Aorta (tissue), 5 donors: ENCODE data around the gene PLAGL1. TPM values are rescaled to one million over a fixed set of nuclear protein-coding genes. Genes with fewer than 3 reads are reported as not detected.

Experiments
- ATAC-seq: fragments of 200-7000 bp; cut with Tn5 transposase; one replicate; pipeline ENCODE4 v1.9.1; 2022; ENCODE audit warnings: moderate library complexity; ENCODE audit not compliant: low FRiP score
- DNase-seq, 2 donors: peaks; one replicate each; pipeline ENCODE4 v3.0.0-alpha.2; 2020
- H3K27ac ChIP-seq, 2 donors: one replicate each; pipeline ENCODE4 v1.5.1; 2013; ENCODE audit warnings: low read length in 2 of 2, mild to moderate bottlenecking in 2 of 2, moderate library complexity in 2 of 2, control low read depth in 1 of 2, inconsistent platforms in 1 of 2, low read depth in 1 of 2
- H3K27me3 ChIP-seq, 2 donors: one replicate each; pipeline ENCODE4 v1.6.1; 2013; ENCODE audit warnings: control low read depth in 1 of 2, low read length in 1 of 2, mild to moderate bottlenecking in 1 of 2, moderate library complexity in 1 of 2; ENCODE audit not compliant: insufficient read depth in 2 of 2, control insufficient read depth in 1 of 2
- H3K36me3 ChIP-seq, 2 donors: one replicate each; pipeline ENCODE4 v1.6.1; 2013; ENCODE audit warnings: control low read depth in 1 of 2, low read length in 1 of 2, mild to moderate bottlenecking in 1 of 2; ENCODE audit not compliant: insufficient read depth in 2 of 2, control insufficient read depth in 1 of 2
- H3K4me1 ChIP-seq, 2 donors: one replicate each; pipeline ENCODE4 v1.6.1; 2013; ENCODE audit warnings: low read length in 2 of 2, control low read depth in 1 of 2, mild to moderate bottlenecking in 1 of 2, moderate library complexity in 1 of 2; ENCODE audit not compliant: insufficient read depth in 2 of 2, control insufficient read depth in 1 of 2
- H3K4me3 ChIP-seq, 2 donors: one replicate each; pipeline ENCODE4 v1.5.1; 2013; ENCODE audit warnings: low read length in 2 of 2, control low read depth in 1 of 2, mild to moderate bottlenecking in 1 of 2
- H3K9me3 ChIP-seq: one replicate; pipeline ENCODE4 v1.6.1; 2013; ENCODE audit warnings: mild to moderate bottlenecking, low read length; ENCODE audit not compliant: control insufficient read depth
- WGBS, 2 donors: extraction: QIAGEN DNeasy Blood & Tissue Kit; methylation state at CpG; one replicate each; pipeline ENCODE4 v1.1.7; 2013; 5-methylcytosine and 5-hydroxymethylcytosine counted together
- intact Hi-C, 2 donors: fragments of 100-400 bp; cut with DNase I; formaldehyde crosslinking; loops; one replicate each; pipeline versions ENCODE4 v1.14.2 to v1.15.0; 2022
- polyA plus RNA-seq, 2 donors: library from polyadenylated mRNA; stranded (reverse); fragments of 200-250 nt; gene quantifications; one replicate each; pipeline ENCODE4 v1.2.3, GENCODE V29; 2013
- total RNA-seq, 2 donors: library from RNA; stranded (reverse); fragmentation: NEBNext Ultra II Directional; extraction: Animal tissue kit (Norgen Biotek cat#: 25700); gene quantifications; one replicate each; pipeline ENCODE4 v1.2.1, GENCODE V29; 2021
- donor health status: healthy with polysubstance abuse.
- donor health status: Bipolar disorder and iron deficiency.
- donor health status: DM: no; HTN: no; CAD: no.
- donor health status: DM: no; HTN: no; CAD: no.
- donor health status: DM: yes; HTN: yes; CAD: no.

Gene PLAGL1
- total and polyA plus RNA-seq, 4 donors: 16.5 to 101 (median 59.4) TPM

GRCh38 chr6:144036835-144037195 is 28.8 kb upstream of the PLAGL1 start:
- DNase-seq (no peak), ATAC-seq (no peak)
- Histone ChIP-seq H3K4me1 (no peaks in the 10 kb centered on the region), H3K36me3 (no peaks in the 10 kb centered on the region), H3K4me3 (no peak overlapping the region), H3K9me3 (no peaks in the 10 kb centered on the region), H3K27me3 (no peaks in the 10 kb centered on the region), H3K27ac (no peak overlapping the region)
- WGBS, 2 donors: 88 to 95% methylated on average over 3 of the region's 3 CpGs
- intact Hi-C loops: no loop called here

GRCh38 chr6:144036064-144036834 is 28.2 kb upstream of the PLAGL1 start:
- no peaks in the 10 kb centered on the region for H3K4me1 ChIP-seq
- H3K9me3 ChIP-seq: no peaks in the 10 kb centered on the region
- peak overlapping the region in 1 of 2 donors; percentile 2 for H3K4me3 ChIP-seq
- ATAC-seq (peak; percentile 62), DNase-seq (peak in 1 of 2 donors; percentile 63)
- no peaks in the 10 kb centered on the region for H3K36me3 ChIP-seq
- no peak overlapping the region for H3K27ac ChIP-seq
- 21 to 32% methylated on average over 8 of the region's 8 CpGs for WGBS, 2 donors
- intact Hi-C loops: no loop called here
- no peaks in the 10 kb centered on the region for H3K27me3 ChIP-seq

DNA sequence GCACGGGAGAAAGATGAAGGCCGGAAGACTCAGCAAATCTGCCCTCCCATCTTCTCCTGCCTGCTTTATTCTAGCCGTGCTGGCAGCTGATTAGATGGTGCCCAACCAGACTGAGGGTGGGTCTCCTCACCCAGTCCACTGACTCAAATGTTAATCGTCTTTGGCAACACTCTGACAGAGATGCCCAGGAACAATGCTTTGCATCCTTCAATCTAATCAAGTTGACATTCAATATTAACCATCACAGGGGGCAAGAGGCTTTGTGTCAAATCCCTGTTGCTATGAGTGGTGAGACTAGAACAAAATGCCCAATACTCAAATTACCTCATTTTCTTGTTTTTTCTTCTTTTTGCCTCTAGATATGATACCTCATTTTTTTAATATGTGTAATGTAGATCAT is 27.4 kb upstream of the PLAGL1 start:
- H3K36me3 ChIP-seq: no peaks in the 10 kb centered on the region
- H3K9me3 ChIP-seq: no peaks in the 10 kb centered on the region
- no peak overlapping the region for H3K4me3 ChIP-seq
- no peak for ATAC-seq
- 92 to 95% methylated on average over 4 of the region's 4 CpGs for WGBS, 2 donors
- no peaks in the 10 kb centered on the region for H3K4me1 ChIP-seq
- H3K27me3 ChIP-seq: no peaks in the 10 kb centered on the region
- DNase-seq: no peak
- H3K27ac ChIP-seq: no peak overlapping the region
- intact Hi-C loops: no loop called here

GRCh38 chr6:144033816-144034735 is 26.0 kb upstream of the PLAGL1 start:
- no peaks in the 10 kb centered on the region for H3K4me1 ChIP-seq
- no peak overlapping the region for H3K27ac ChIP-seq
- no peak overlapping the region for H3K4me3 ChIP-seq
- no peak for ATAC-seq
- intact Hi-C loops: no loop called here
- WGBS, 2 donors: 51 to 53% methylated on average over 4 of the region's 4 CpGs
- H3K27me3 ChIP-seq: no peaks in the 10 kb centered on the region
- no peaks in the 10 kb centered on the region for H3K9me3 ChIP-seq
- DNase-seq: peak in 1 of 2 donors; percentile 55
- no peaks in the 10 kb centered on the region for H3K36me3 ChIP-seq

- intact Hi-C loops: no loop called here
Measured at GRCh38 chr6:144029452-144029851, 21.4 kb upstream of the PLAGL1 start.

DNA sequence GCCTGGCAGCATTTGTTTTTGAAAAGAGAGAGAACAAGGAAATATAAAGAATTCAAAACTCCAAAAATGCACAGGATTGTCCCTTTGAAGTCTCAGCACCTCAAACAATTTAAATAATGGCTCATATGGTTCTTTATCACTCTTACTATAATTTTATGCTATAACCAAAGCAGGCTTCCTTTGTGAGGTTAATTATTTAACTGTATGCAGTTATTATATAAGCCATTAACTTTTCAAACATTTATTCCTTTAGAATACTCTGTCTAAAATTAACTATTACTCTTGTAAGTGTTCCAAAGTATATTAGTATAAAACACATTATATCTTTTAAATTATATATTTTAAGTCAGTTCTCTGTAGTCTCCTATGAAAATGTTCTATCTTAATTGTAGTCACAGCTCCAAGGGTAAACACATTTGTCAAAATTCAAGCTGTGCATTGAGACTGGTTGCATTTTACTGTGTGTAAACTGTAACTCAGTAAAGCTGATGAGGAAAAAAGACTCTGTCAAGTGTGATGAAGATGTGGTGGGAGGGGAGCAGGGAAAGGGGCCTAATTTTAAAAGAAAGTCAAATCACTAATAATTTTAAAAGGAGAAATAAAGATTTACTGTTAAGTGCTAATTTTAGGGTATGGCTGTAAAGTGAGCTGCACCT is 20.0 kb upstream of the PLAGL1 start:
- Histone ChIP-seq H3K27ac (no peak overlapping the region), H3K9me3 (no peaks in the 10 kb centered on the region), H3K36me3 (no peaks in the 10 kb centered on the region), H3K27me3 (no peaks in the 10 kb centered on the region), H3K4me1 (no peaks in the 10 kb centered on the region), H3K4me3 (no peak overlapping the region)
- intact Hi-C loops: no loop called here
- ATAC-seq: no peak
- no peak for DNase-seq

More at GRCh38 chr6:144029452-144029851, 21.4 kb upstream of the PLAGL1 start:
- H3K4me3 ChIP-seq: no peak overlapping the region
- no peaks in the 10 kb centered on the region for H3K4me1 ChIP-seq
- no peak for DNase-seq
- 75 to 76% methylated on average over 3 of the region's 3 CpGs for WGBS, 2 donors
- ATAC-seq: no peak
- no peaks in the 10 kb centered on the region for H3K9me3 ChIP-seq
- no peaks in the 10 kb centered on the region for H3K27me3 ChIP-seq
- no peak overlapping the region for H3K27ac ChIP-seq
- no peaks in the 10 kb centered on the region for H3K36me3 ChIP-seq

DNA sequence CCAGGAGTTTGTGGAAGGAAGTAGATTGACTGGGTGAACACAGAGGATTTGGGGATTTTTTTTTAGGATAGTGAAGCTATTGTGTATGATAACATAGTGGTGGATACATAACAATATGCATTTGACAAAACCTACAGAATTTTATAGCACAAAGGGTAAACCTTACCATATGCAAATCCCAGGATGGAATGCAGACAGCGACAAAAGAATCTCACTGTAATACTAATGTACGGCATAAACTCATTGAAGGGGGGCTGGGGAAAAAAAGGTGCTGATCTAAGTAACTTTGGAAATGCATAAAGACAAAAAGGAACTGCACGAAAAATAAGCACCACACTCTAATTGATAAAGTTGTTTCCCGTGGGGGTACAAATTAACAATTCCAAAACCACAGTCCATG is 15.2 kb upstream of the PLAGL1 start:
- Histone ChIP-seq H3K4me1 (no peaks in the 10 kb centered on the region), H3K4me3 (no peak overlapping the region), H3K27me3 (no peaks in the 10 kb centered on the region), H3K36me3 (no peaks in the 10 kb centered on the region), H3K27ac (no peak overlapping the region), H3K9me3 (no peaks in the 10 kb centered on the region)
- DNase-seq (no peak), ATAC-seq (no peak)
- intact Hi-C loops: no loop called here
- WGBS, 2 donors: 82 to 84% methylated on average over 4 of the region's 4 CpGs

DNA sequence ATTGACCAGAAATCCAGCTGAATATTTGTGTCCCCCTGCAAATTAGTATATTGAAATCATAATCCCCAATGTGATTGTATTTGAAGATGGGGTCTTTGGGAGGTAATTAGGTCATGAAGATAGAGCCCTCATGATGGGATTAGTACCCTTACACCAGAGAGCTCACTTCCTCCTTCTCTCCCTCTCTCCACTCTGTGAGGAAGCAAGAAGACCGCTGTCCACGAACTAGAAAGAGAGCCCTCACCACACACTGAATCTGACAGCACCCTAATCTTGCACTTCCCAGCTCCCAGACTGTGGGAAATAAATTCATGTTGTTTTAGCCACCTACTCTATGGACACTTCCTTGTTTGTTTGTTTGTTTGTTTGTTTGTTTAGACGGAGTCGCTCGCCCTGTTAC is 11.9 kb upstream of the PLAGL1 start:
- H3K4me1 ChIP-seq: no peaks in the 10 kb centered on the region
- no peaks in the 10 kb centered on the region for H3K27me3 ChIP-seq
- WGBS, 2 donors: 81 to 84% methylated on average over 5 of the region's 5 CpGs
- ATAC-seq (no peak), DNase-seq (no peak)
- H3K9me3 ChIP-seq: no peaks in the 10 kb centered on the region
- no peak overlapping the region for H3K4me3 ChIP-seq
- intact Hi-C loops: no loop called here
- no peaks in the 10 kb centered on the region for H3K36me3 ChIP-seq
- H3K27ac ChIP-seq: no peak overlapping the region
